ENCODE data around the gene CCDC196. TPM values are rescaled to one million over a fixed set of nuclear protein-coding genes. Genes with fewer than 3 reads are reported as not detected.

Gene CCDC196
- total RNA-seq, 4 donors from 2014 or later, result not detected

DNA sequence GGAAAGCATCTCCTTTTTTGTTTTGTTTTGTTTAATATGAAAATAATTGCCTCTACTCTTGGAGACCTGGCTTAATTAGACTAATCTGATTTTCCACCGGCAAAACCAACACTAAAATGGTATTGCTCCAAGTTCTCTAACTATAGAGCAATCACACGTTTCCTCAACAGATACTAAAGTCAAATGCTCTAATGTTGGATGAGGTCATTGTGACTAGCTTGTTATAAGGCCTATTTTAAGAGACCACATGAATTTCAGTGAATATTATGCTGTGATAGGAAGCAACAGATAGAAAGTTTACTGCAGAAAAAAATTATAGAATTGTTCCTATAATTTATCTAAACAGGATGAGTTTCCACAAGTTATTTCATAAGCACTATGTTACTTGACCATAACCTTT, 3.3 kb upstream of the CCDC196 start:
- no peak overlapping the region for H3K4me3 ChIP-seq
- no peaks in the 10 kb centered on the region for H3K27me3 ChIP-seq
- DNase-seq (ENCODE audit: low spot score in 2 of 2), result no peak
- no peaks in the 10 kb centered on the region for H3K36me3 ChIP-seq
- no peaks in the 10 kb centered on the region for H3K9me3 ChIP-seq
- TF ChIP-seq POLR2A (IDR thresholded peaks at IDR 0.05), result no peak
- TF ChIP-seq EP300 (IDR thresholded peaks at IDR 0.05), result no peak
- TF ChIP-seq, protein P1, sequence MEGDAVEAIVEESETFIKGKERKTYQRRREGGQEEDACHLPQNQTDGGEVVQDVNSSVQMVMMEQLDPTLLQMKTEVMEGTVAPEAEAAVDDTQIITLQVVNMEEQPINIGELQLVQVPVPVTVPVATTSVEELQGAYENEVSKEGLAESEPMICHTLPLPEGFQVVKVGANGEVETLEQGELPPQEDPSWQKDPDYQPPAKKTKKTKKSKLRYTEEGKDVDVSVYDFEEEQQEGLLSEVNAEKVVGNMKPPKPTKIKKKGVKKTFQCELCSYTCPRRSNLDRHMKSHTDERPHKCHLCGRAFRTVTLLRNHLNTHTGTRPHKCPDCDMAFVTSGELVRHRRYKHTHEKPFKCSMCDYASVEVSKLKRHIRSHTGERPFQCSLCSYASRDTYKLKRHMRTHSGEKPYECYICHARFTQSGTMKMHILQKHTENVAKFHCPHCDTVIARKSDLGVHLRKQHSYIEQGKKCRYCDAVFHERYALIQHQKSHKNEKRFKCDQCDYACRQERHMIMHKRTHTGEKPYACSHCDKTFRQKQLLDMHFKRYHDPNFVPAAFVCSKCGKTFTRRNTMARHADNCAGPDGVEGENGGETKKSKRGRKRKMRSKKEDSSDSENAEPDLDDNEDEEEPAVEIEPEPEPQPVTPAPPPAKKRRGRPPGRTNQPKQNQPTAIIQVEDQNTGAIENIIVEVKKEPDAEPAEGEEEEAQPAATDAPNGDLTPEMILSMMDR (IDR thresholded peaks at IDR 0.05), result no peak
- WGBS, 2 donors, result 52 to 80% methylated on average over 2 of the region's 2 CpGs
- peaks cover 0 to 8% (median 0%) of the 10 kb centered on the region in 4 donors for H3K4me1 ChIP-seq
- no peak overlapping the region for H3K27ac ChIP-seq

- TF ChIP-seq, protein P1 (IDR thresholded peaks at IDR 0.05), result no peak
- TF ChIP-seq EP300 (IDR thresholded peaks at IDR 0.05), result peak in 1 of 2 donors; percentile 66
- H3K36me3 ChIP-seq, result no peaks in the 10 kb centered on the region
- peak in 1 of 2 donors; percentile 8 for DNase-seq (ENCODE audit: low spot score in 2 of 2)
- H3K4me1 ChIP-seq, result peaks cover 0 to 8% (median 0%) of the 10 kb centered on the region in 4 donors
- WGBS, 2 donors, result 45 to 58% methylated on average over 1 of the region's 1 CpG
- H3K9me3 ChIP-seq, result no peaks in the 10 kb centered on the region
- H3K27me3 ChIP-seq, result no peaks in the 10 kb centered on the region
- no peak overlapping the region for H3K4me3 ChIP-seq
- no peak overlapping the region for H3K27ac ChIP-seq
Observed at GRCh38 chr14:66483322-66483721, 2.8 kb upstream of the CCDC196 start.

DNA sequence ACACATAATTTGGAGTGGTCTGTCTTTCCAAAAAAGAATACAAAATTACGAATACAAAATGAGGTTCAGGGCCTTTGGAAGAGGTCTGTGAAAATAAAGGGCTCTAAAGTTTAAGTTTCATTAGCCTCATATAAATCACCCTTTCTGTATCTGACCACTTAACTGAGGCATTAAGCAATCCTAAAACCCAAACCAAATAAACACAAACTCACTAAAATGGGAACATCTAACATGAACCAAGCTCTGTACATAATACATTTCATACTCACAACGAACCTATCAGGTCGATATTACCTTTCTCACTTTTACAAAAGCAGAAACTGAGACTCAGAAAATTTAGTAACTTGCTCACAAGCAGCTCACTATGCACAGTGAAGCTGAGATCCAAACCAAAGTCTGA, 1.1 kb upstream of the CCDC196 start:
- no peaks in the 10 kb centered on the region for H3K36me3 ChIP-seq
- H3K4me1 ChIP-seq, result peaks cover 0 to 8% (median 0%) of the 10 kb centered on the region in 4 donors
- H3K4me3 ChIP-seq, result no peak overlapping the region
- no peaks in the 10 kb centered on the region for H3K27me3 ChIP-seq
- H3K9me3 ChIP-seq, result no peaks in the 10 kb centered on the region
- TF ChIP-seq EP300 (IDR thresholded peaks at IDR 0.05) (no peak), POLR2A (IDR thresholded peaks at IDR 0.05) (no peak)
- TF ChIP-seq, protein P1 (IDR thresholded peaks at IDR 0.05), result no peak
- no peak overlapping the region for H3K27ac ChIP-seq
- 86 to 88% methylated on average over 3 of the region's 3 CpGs for WGBS, 2 donors
- DNase-seq (ENCODE audit: low spot score in 2 of 2), result no peak

- no peaks in the 10 kb centered on the region for H3K9me3 ChIP-seq
- TF ChIP-seq, protein P1 (IDR thresholded peaks at IDR 0.05), result no peak
- no peak for TF ChIP-seq EP300 (IDR thresholded peaks at IDR 0.05)
- H3K4me3 ChIP-seq, result no peak overlapping the region
- no peak for DNase-seq (ENCODE audit: low spot score in 2 of 2)
- H3K4me1 ChIP-seq, result peaks cover 0 to 8% (median 0%) of the 10 kb centered on the region in 4 donors
- 69 to 83% methylated on average over 2 of the region's 2 CpGs for WGBS, 2 donors
- no peak overlapping the region for H3K27ac ChIP-seq
- H3K27me3 ChIP-seq, result no peaks in the 10 kb centered on the region
- H3K36me3 ChIP-seq, result no peaks in the 10 kb centered on the region
Observed at GRCh38 chr14:66487164-66487563, 993 bp downstream of the CCDC196 start.

- no peaks in the 10 kb centered on the region for H3K27me3 ChIP-seq
- DNase-seq (ENCODE audit: low spot score in 2 of 2), result no peak
- no peak overlapping the region for H3K27ac ChIP-seq
- H3K36me3 ChIP-seq, result no peaks in the 10 kb centered on the region
- H3K4me1 ChIP-seq, result no peaks in the 10 kb centered on the region
- 63 to 65% methylated on average over 3 of the region's 3 CpGs for WGBS, 2 donors
- H3K4me3 ChIP-seq, result no peak overlapping the region
- H3K9me3 ChIP-seq, result no peaks in the 10 kb centered on the region
- TF ChIP-seq POLR2A (IDR thresholded peaks at IDR 0.05) (no peak), EP300 (IDR thresholded peaks at IDR 0.05) (no peak)
- TF ChIP-seq, protein P1 (IDR thresholded peaks at IDR 0.05), result no peak
Observed at GRCh38 chr14:66490143-66491111, 4.3 kb downstream of the CCDC196 start.

Measured in tibial nerve (tissue), 4 donors.